ENCODE measurements around the gene FAM114A2. TPM values are rescaled to one million over a fixed set of nuclear protein-coding genes. Genes with fewer than 3 reads are reported as not detected.
A peak's percentile ranks its signal among the peaks of the same experiment; 100 is the strongest.
"Not testable (repeated sequence)": the region's sequence is repeated elsewhere in the genome, so short reads cannot be mapped to it uniquely, and the experiment has no call there.

Gene FAM114A2
- 10 to 100 TPM; 18.9 to 34.9 TPM for total RNA-seq

DNA sequence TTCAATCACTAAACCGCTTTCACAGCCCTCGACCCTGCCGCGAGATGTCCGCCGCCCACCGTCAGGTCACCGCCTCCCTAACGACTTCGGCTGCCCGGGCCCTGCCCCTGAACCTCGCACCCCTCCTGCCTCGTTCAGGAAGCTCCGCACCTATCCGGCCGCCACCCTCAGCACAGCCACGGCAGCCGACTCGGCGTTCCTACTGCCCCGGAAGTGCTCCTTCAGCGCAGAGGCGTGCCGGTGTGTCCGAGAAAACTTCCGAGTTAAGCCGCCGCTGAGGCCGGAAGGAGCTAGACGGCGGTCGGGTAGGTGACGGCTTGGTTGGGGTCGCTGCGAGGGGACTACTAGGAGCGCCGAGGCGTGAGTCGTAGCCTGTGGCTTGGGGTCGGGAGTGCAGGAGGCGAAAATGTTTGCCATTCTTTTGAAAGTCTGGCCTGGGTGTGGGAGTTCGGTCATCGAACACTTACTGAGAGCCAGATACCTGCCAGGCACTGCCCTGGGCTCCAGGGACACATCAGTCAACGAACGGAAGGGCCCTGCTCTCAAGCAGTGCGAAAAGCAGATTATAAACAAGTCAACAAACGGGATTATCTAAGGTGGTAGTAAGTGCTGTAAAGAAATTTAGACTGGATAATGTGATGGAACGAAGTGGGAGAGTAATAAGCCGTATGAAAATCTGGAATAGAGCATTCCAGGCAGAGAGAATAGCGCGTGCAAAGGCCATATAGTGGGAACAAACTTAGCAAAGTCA, at the start of gene FAM114A2, which contains the start of gene MFAP3:
FAM114A2 (minus strand) TSS at position 204 of the 751 bp plus-strand sequence. CDS start 3,957 bp downstream, outside the sequence.
MFAP3 (plus strand) TSS at position 261 of the 751 bp plus-strand sequence. CDS start 10,756 bp downstream, outside the sequence.
- Mint-ChIP-seq H3K9me3 (no peaks in the 10 kb centered on the region), H3K27me3 (no peaks in the 10 kb centered on the region), H3K27ac (peak within 1 kb of the TSS; percentile 93 to 99), H3K4me3 (peak within 1 kb of the TSS; percentile 99), H3K4me1 (ENCODE audit: low read depth in 2 of 2) (peaks cover 37 to 44% of the 10 kb centered on the region in 2 donors), H3K36me3 (peaks cover 6% of the 10 kb centered on the region)
- peak; percentile 93 for DNase-seq (ENCODE audit: low spot score)
- ATAC-seq, result peak; percentile 99 to 100

DNA sequence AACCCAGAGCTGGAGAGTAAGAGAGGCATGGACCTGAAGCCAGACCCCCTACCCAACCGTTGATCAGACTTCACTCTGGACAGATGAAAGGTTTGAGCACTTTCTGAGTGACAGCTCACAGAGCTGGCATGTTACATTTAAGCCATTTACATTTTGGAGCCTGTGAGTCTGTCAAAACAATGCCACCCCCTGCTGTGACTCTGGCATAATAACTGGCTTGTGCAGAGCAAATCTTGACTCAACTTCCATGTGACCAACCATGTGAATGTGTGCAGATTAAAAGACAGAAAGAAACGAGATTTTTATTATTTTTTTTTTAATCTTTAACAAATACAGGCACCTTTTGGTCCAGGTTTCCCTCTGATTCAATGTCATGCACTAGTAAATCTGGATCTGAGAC, 48.5 kb upstream of the FAM114A2 start:
- Mint-ChIP-seq H3K36me3 (no peaks in the 10 kb centered on the region), H3K27ac (no peak overlapping the region), H3K9me3 (no peaks in the 10 kb centered on the region), H3K27me3 (peaks cover 11 to 16% of the 10 kb centered on the region in 2 donors), H3K4me1 (ENCODE audit: low read depth in 2 of 2) (no peaks in the 10 kb centered on the region), H3K4me3 (no peak overlapping the region)
- ATAC-seq, result no peak
- DNase-seq (ENCODE audit: low spot score), result no peak

DNA sequence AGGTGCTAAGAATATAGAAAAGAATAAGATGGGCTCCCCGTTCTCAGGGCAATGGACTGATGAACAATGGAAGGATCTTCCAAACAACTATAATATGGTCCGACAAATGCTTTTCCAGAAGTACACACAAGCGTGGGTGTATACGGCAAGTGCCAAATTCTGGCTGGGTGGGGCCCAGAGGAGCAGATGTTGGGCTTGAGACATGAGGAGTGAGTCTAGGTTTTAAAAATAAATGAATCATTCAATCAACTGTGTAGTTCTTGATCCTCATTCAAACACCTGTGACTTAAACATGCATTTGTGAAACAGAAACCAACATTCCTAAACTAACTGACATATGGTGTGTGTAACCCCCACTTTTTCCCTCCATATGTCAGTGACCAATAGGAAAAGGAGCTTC, 47.9 kb upstream of the FAM114A2 start:
- ATAC-seq (no peak), DNase-seq (ENCODE audit: low spot score) (no peak)
- Mint-ChIP-seq H3K36me3 (no peaks in the 10 kb centered on the region), H3K9me3 (no peaks in the 10 kb centered on the region), H3K27me3 (peaks cover 7 to 12% of the 10 kb centered on the region in 2 donors), H3K4me3 (no peak overlapping the region), H3K4me1 (ENCODE audit: low read depth in 2 of 2) (no peaks in the 10 kb centered on the region), H3K27ac (peak overlapping the region in 1 of 2 donors; percentile 62)

DNA sequence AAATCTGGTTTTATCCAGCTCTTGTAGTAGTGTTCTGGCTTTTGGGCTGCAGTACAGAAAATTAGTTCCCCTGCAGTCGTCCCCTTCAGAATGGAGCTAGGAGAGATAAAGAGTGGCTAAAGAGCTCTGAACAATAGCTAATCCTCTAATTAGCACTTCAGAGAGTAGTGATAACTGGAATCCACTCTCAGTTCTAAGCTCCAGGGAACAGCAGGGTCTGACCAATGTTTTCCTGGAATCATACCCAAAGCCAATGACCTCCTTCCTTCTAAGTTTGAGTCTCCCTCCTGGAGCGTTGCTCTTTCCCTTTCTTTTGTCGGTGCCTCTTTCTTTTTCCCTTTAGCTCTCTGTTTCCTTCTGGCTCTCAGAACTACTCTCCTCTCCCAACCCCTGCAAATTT, 47.4 kb upstream of the FAM114A2 start:
- H3K27me3 Mint-ChIP-seq, result peaks cover 6 to 9% of the 10 kb centered on the region in 2 donors
- peak overlapping the region in 1 of 2 donors; percentile 62 for H3K27ac Mint-ChIP-seq
- ATAC-seq, result no peak
- no peaks in the 10 kb centered on the region for H3K36me3 Mint-ChIP-seq
- H3K4me1 Mint-ChIP-seq (ENCODE audit: low read depth in 2 of 2), result no peaks in the 10 kb centered on the region
- DNase-seq (ENCODE audit: low spot score), result no peak
- no peaks in the 10 kb centered on the region for H3K9me3 Mint-ChIP-seq
- H3K4me3 Mint-ChIP-seq, result no peak overlapping the region

DNA sequence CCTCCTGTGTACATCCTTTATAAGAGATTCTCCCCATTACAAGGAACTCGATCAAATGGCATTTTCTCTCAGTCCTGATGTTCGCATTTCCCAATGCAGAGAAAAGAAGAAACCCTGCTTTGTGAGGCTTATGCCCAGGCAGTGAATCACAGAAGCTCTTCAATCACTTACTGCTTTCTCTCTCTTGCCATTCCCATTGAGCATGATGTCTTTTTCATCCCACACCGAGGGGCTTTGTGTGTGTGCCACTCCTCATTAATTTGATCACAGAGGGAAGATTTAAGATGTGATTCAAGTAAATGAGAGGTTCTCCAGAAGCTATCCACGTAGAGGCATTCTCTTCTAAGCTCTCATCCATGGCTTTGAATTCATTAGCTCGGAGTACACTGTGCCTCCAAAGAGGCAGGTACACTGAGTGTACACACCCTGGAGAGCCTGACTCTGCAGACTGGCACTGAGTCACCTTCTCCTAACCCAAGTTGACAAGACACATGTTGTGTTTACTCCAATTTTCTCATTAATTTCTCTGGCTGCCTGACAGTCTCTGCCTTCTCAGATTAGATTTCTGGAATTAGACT, 45.4 kb upstream of the FAM114A2 start:
- ATAC-seq, result no peak
- DNase-seq (ENCODE audit: low spot score), result no peak
- no peaks in the 10 kb centered on the region for H3K9me3 Mint-ChIP-seq
- H3K27ac Mint-ChIP-seq, result peak overlapping the region in 1 of 2 donors; percentile 15
- no peaks in the 10 kb centered on the region for H3K36me3 Mint-ChIP-seq
- peaks cover 6 to 9% of the 10 kb centered on the region in 2 donors for H3K27me3 Mint-ChIP-seq
- H3K4me3 Mint-ChIP-seq, result no peak overlapping the region
- peaks cover 0 to 4% of the 10 kb centered on the region in 2 donors for H3K4me1 Mint-ChIP-seq (ENCODE audit: low read depth in 2 of 2)

DNA sequence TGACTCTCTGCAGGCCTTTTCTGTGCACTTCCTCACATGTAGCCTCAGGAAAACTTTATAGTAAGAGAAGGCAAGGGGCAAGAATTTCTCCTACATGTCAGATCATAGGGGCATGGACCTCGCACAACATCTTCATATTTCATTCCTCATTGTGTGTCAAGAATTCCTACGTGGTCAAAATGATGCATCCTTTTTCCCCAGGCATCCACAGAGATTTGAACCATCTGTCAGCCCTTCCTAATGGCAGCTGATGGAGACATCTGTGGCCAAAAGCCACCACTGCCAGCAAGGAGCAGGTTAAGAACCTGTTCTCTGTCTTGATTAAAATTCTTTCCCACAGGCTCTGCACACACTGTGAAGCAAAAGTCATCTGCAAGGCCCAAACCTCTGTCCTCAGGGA, 42.5 kb upstream of the FAM114A2 start:
- DNase-seq (ENCODE audit: low spot score), result no peak
- H3K4me1 Mint-ChIP-seq (ENCODE audit: low read depth in 2 of 2), result peaks cover 10 to 20% of the 10 kb centered on the region in 2 donors
- peak overlapping the region in 1 of 2 donors; percentile 6 for H3K27ac Mint-ChIP-seq
- peak in 1 of 2 donors; percentile 45 for ATAC-seq
- peaks cover 3 to 4% of the 10 kb centered on the region in 2 donors for H3K27me3 Mint-ChIP-seq
- no peak overlapping the region for H3K4me3 Mint-ChIP-seq
- no peaks in the 10 kb centered on the region for H3K36me3 Mint-ChIP-seq
- H3K9me3 Mint-ChIP-seq, result no peaks in the 10 kb centered on the region

DNA sequence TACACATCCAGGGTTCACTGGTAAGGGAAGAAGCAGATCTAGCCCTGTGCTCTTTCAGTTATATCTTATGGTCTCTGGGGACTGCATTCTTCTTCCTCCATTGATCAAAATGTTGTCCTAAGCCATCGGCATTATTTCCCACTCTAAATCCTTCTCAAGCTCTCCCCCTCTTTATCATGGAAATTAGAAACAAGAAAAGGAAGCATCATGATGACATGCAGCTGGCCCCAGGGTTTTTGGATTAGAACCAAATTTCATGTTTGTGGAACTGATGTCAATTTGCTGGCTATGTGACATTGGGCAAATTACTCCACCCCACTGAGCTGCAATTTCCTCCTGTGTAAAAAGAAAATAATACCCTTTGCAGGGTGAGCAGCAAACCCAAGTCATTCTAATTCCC, 39.6 kb upstream of the FAM114A2 start:
- Mint-ChIP-seq H3K27me3 (no peaks in the 10 kb centered on the region), H3K4me3 (no peak overlapping the region), H3K27ac (peak overlapping the region in 1 of 2 donors; percentile 87), H3K9me3 (no peaks in the 10 kb centered on the region), H3K36me3 (no peaks in the 10 kb centered on the region), H3K4me1 (ENCODE audit: low read depth in 2 of 2) (peaks cover 16 to 34% of the 10 kb centered on the region in 2 donors)
- DNase-seq (ENCODE audit: low spot score) (no peak), ATAC-seq (no peak)

DNA sequence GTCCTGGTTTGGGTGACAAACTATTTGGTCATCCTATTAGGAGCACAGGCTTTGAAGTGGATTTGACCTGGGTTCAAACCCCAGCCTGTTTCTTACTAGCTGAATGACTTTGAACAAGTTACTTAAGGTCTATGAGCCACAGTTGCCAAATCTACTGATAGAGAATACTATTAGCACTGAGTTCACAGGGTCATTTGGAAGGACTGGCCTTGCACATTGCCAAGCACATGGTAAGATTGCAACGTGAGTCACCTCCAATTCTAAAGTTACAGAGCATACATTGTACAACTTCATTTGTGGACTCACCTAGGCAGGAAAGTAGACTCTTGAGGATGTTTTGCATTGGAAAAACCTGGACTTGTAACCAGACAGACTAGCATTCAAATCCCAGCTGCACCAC, 39.0 kb upstream of the FAM114A2 start:
- Mint-ChIP-seq H3K4me1 (ENCODE audit: low read depth in 2 of 2) (peaks cover 22 to 36% of the 10 kb centered on the region in 2 donors), H3K9me3 (no peaks in the 10 kb centered on the region), H3K36me3 (no peaks in the 10 kb centered on the region), H3K27ac (peak overlapping the region in 1 of 2 donors; percentile 87), H3K27me3 (no peaks in the 10 kb centered on the region), H3K4me3 (no peak overlapping the region)
- ATAC-seq (no peak), DNase-seq (ENCODE audit: low spot score) (no peak)

DNA sequence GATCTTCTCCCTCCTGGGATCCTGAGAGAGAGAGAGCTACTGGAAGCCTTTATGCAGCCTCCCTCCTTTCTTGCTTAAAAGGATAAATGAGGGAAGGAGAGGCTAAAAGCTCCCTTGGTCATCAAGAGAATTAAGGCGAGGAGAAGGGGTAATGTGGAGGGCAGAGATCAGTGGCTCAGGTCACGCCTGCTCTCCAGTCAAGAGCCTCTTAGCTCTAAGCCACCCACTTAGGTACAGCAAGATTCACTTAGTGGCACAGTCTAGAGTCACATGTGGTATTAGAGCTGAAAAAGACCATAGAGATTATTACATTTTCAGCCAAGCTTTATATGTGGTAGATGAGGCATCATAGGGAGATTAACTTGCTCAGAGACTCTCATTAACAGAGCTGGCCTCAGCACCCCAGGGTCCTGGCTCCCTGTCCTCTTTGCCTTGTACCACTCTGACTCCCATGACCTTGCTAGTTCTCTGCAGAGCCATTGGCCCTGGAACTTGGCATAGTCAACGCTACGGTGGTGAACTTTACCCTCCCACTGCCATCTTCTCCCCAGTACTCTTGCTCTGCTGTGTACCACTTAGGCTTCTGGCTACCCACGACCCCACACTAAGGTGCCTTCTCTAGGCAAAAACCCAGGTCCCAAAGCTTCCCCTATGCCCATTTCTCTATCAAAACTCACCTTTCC, 37.7 kb upstream of the FAM114A2 start:
- Mint-ChIP-seq H3K9me3 (no peaks in the 10 kb centered on the region), H3K27me3 (peaks cover 0 to 7% of the 10 kb centered on the region in 2 donors), H3K27ac (peak overlapping the region; percentile 34 to 87), H3K4me1 (ENCODE audit: low read depth in 2 of 2) (peaks cover 35 to 47% of the 10 kb centered on the region in 2 donors), H3K4me3 (peak overlapping the region; percentile 32), H3K36me3 (no peaks in the 10 kb centered on the region)
- DNase-seq (ENCODE audit: low spot score), result no peak
- ATAC-seq, result no peak

DNA sequence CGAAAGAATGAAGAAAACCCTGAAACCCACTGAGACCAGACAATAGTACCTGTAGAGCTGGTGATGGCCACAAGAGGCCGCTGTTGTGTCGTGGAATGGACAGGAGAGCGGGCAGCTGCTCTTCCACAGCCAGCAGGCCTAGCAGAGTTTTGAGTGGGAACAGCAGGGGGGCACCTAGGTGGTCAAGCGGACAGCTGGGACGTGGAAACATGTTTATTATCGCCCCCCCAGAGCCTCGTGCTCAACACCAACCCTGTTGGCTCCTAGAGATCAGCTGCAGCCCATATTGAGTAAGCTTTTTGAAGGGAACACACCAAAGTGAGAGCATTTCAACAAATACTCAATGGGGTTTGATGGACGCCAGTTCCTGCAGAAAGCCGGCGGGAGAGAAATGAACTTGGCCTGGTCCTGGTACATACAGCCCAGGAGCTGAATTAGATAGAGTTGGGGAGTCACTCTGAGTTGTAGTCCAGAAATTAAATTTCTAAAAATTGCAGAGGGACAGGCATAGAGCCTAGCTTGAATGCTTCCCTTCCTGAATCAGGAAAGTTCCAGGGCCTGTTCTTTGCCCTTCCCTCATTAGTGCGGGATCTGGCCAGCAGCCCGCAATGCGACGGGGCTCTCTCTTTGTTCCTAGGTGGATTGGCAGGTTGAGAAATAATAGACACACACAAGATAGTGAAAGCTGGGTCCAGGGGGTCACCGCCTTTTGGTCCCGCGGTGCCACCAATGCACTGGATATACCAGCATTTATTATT, 33.9 kb upstream of the FAM114A2 start:
- no peaks in the 10 kb centered on the region for H3K9me3 Mint-ChIP-seq

DNA sequence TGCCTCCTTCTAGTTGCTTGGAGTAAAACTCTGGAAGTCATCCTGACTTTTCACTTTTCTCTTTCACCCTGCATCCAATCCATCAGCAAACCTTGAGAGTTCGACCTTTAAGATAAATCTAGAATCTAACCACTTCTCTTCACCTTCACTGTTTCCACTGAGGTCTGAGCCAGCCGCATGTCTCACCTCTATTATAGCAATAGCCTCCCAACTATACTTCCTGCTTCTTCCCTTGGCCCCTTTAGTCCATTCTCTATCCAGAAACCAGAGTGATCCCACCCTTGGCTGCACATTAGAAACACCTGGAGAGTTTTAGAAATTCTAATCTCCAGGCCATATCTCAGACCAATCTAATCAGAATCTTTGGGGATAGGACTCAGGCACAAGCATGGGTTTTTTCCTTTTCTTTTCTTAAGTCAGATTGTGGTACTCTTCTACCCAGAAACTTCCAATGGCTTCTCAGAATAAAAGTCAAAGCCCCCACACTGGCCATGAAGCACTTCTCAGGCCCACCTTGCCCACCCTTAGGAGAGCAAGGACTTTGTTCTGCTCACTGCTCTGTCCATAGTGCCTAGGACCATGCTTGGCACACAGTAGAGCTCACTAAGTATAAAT, 33.2 kb upstream of the FAM114A2 start:
- peaks cover 0 to 8% of the 10 kb centered on the region in 2 donors for H3K27me3 Mint-ChIP-seq
- H3K9me3 Mint-ChIP-seq, result no peaks in the 10 kb centered on the region
- H3K4me1 Mint-ChIP-seq (ENCODE audit: low read depth in 2 of 2), result peaks cover 31 to 33% of the 10 kb centered on the region in 2 donors
- ATAC-seq (no peak), DNase-seq (ENCODE audit: low spot score) (no peak)
- no peaks in the 10 kb centered on the region for H3K36me3 Mint-ChIP-seq
- peak overlapping the region; percentile 19 for H3K4me3 Mint-ChIP-seq
- H3K27ac Mint-ChIP-seq, result peak overlapping the region; percentile 61 to 87

More for the DNA sequence above, 33.9 kb upstream of the FAM114A2 start:
- Mint-ChIP-seq H3K4me3 (peak overlapping the region; percentile 19), H3K27me3 (peaks cover 0 to 8% of the 10 kb centered on the region in 2 donors), H3K27ac (peak overlapping the region; percentile 61 to 87), H3K4me1 (ENCODE audit: low read depth in 2 of 2) (peaks cover 36 to 38% of the 10 kb centered on the region in 2 donors), H3K36me3 (no peaks in the 10 kb centered on the region)
- ATAC-seq, result peak; percentile 82 to 87
- DNase-seq (ENCODE audit: low spot score), result peak; percentile 86

DNA sequence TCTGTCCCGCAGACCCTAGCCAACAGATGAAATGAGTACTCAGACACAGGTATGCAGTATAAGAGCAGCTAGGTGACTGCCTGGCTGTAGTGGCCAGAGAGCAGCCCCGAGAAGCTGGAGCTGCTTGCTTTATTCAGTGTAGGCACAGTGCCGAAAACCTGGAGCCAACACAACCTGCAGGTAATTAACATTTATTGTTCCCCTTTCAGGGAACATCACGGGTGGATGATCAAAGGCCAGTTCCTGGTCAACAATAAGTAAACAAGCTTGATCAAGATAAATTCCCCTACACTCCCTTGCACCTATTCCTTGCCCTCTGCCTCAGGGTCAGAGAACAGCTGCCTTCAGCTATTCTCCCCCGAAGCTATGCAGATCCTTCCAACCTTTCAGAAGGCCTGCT, 31.1 kb upstream of the FAM114A2 start:
- peaks cover 22 to 26% of the 10 kb centered on the region in 2 donors for H3K4me1 Mint-ChIP-seq (ENCODE audit: low read depth in 2 of 2)
- H3K36me3 Mint-ChIP-seq; H3K9me3 Mint-ChIP-seq; DNase-seq (ENCODE audit: low spot score); H3K4me3 Mint-ChIP-seq; ATAC-seq; H3K27me3 Mint-ChIP-seq; H3K27ac Mint-ChIP-seq: not testable (repeated sequence)

DNA sequence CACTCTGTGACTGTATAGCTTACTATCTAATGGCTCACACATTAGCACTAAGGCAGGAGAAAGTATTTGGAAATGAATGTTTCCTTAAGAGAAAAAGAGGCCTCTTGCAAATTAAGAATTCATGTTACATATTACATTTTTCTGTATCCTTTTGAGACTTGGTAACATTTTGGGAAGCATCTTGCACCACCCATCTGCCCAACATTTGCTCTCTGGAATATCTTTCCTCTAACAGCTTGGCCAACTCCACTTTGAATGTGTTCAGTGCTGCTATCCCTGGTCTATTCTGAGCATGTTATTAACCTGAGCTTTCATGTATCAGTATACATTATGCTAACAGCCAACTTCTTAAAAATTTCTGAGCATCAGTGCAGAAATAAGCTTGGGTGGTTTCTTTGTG, 27.3 kb upstream of the FAM114A2 start:
- H3K27ac Mint-ChIP-seq, result no peak overlapping the region
- DNase-seq (ENCODE audit: low spot score) (no peak), ATAC-seq (no peak)
- no peaks in the 10 kb centered on the region for H3K36me3 Mint-ChIP-seq
- H3K27me3 Mint-ChIP-seq, result no peaks in the 10 kb centered on the region
- no peaks in the 10 kb centered on the region for H3K4me1 Mint-ChIP-seq (ENCODE audit: low read depth in 2 of 2)
- no peak overlapping the region for H3K4me3 Mint-ChIP-seq
- no peaks in the 10 kb centered on the region for H3K9me3 Mint-ChIP-seq
